ENCODE results near the gene CACNA1H.

CACNA1H gene

GRCh38 chr16:1122398-1122765 is 30.5 kb upstream of the CACNA1H start:
- no peak for DNase-seq (ENCODE audit: low read depth in 2 of 2)

DNA sequence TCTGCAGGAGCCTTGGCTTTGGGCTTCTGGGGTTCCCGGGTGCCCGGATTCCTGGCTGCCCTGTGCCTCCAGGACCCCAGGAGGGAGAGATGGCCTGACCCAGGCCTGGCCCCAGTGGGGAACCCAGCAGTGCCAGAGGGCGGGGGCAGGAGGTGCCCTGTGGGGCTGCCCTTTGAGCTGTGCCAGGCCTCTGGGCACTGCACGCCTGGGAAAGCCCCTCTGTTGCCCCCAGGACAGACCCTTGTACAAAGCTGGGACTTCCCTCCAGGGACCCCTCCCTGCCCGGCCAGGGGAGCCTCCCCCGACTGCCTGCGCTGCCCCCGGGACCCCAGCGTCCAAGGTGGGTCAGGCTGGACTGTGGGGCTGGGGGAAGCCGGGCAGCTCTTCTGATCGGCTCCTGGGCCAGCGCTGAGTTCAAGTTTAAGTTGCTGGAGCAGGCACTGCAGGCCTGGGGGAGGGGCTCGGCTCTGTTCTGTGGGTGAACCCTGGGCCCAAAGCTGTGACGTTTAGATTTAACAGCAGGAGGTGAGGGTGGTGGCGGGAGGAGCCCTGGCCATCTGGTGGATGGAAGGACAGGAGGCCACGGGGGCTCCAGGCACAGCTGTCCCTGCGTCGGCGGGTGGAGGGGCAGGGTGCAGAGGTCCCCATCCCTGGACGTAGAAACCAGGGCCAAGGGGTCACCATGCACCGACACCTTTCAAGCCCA is 29.2 kb upstream of the CACNA1H start:
- DNase-seq (ENCODE audit: low read depth in 2 of 2), result no peak

GRCh38 chr16:1124291-1124690 is 28.6 kb upstream of the CACNA1H start:
- DNase-seq (ENCODE audit: low read depth in 2 of 2), result no peak

GRCh38 chr16:1124795-1125194 is 28.1 kb upstream of the CACNA1H start:
- no peak for DNase-seq (ENCODE audit: low read depth in 2 of 2)

GRCh38 chr16:1125471-1125870 is 27.4 kb upstream of the CACNA1H start:
- DNase-seq (ENCODE audit: low read depth in 2 of 2), result no peak

DNA sequence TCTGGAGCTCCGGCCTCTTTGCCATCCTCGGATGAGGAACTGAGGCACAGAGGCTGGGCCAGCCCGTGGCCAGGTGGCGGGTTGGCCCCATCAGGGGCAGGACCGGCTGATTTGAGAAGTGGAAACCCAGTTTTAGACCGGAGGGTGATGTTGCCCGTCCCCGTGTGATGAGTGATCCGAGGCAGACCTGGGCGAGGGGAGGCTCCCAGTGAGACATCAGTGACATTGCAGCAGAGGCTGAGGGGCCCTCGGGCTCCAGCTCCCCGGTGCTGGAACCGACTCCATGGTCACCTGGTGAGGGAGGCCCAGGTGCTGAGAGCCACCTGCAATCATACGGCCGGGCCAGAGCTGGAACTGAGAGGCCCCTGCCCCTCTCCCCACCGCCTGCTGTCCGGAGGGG is 26.9 kb upstream of the CACNA1H start:
- no peak for DNase-seq (ENCODE audit: low read depth in 2 of 2)

GRCh38 chr16:1126586-1126985 is 26.3 kb upstream of the CACNA1H start:
- DNase-seq (ENCODE audit: low read depth in 2 of 2), result no peak

- no peak for DNase-seq (ENCODE audit: low read depth in 2 of 2)
Measured at GRCh38 chr16:1127101-1127500, 25.8 kb upstream of the CACNA1H start.

DNA sequence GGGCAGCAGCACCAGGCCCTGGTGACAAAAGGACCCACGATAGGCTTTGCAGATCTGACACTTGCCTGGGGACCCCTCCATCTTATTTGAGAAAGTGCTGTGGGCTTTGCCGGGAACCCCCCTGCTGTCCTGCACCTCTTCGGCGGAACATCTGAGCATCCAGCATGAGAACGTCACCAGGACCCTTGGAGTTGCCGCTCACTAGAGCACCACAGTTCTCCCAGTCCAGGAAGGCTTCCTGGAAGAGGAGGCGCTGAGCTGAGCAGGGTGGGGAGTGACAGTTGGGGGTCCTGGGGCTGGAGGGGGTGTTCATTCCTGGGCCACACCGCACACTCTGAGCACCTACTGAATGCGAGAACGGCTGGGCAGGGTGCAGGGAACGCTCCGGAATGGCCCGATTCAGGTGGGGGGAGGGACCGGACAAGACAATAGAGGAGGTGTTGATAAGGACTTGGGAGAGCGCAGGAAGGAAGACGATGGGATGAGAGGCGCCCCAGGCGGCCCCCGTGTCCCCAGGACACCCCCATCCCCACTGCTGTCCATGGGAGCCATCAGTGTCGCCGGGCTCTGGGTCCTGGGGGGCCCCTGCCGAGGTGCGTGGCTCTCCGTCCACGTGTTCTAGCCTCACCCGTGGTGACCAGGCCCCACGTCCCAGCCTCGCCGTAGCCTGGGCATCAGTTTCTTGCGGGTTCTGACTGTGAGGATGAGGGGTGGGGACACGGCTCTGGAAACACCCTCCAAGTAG is 24.8 kb upstream of the CACNA1H start:
- DNase-seq (ENCODE audit: low read depth in 2 of 2), result no peak

DNA sequence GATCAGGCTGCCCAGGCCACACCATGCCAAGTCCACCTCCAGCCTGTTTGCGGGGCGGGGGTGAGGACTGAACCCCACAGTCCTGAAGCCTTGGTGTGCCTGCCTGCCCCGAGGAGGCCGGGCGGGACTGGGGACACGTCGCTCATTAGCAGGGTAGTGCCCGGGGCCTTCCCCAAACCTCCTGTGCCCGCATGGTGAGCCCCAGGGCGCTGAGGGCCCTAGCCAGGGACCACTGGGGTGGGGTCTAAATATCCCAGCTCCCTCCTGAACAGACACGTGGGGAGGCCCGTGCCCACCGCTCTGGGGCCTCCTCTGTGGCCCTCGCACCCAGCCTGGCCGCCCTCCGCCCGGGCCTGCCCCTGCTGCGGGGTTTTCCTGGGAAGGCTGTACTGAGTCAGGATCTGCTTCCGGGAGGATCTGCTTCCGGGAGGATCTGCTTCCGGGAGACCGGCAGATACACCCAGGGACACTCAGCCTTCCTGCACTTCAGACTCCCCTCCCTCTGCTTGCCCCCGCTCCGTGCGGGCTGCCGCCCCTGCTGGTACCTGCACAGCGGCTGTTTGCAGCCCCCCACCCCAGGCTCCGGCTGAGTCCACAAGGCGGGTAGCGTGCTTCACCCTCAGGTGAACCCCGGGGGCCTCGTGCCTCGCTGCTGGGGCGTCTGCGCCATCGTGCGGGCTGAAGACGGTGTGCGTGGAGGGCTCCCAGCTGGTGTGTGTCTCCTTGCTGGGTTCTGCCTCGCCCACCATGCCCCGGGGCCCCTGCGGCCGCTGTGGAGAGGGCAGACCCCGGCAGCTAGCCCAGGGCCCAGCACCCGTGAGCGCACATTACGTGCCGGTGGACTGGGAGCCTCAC is 23.6 kb upstream of the CACNA1H start:
- no peak for DNase-seq (ENCODE audit: low read depth in 2 of 2)

DNA sequence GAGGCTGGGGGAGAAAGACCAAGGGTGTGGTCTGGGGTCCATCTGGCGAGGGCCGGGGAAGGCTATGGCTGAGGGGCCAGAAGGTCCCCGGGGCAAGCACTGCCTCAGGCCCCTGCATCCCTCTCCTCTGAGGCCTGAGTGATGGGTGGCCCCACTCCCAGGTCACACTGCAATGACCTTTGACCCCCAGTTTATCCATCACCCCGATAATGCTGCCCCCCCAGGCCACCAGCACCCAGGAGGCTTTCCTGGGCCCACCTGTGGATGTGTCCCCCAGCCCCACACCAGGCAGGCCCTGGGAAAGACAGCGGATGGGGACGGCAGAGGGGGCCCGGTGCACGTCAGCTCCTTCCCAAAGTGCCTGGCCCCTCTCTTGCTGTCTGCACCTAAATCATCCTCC is 22.5 kb upstream of the CACNA1H start:
- DNase-seq (ENCODE audit: low read depth in 2 of 2), result no peak

GRCh38 chr16:1131378-1131994 is 21.4 kb upstream of the CACNA1H start:
- DNase-seq (ENCODE audit: low read depth in 2 of 2), result no peak

GRCh38 chr16:1132431-1132830 is 20.5 kb upstream of the CACNA1H start:
- no peak for DNase-seq (ENCODE audit: low read depth in 2 of 2)

DNA sequence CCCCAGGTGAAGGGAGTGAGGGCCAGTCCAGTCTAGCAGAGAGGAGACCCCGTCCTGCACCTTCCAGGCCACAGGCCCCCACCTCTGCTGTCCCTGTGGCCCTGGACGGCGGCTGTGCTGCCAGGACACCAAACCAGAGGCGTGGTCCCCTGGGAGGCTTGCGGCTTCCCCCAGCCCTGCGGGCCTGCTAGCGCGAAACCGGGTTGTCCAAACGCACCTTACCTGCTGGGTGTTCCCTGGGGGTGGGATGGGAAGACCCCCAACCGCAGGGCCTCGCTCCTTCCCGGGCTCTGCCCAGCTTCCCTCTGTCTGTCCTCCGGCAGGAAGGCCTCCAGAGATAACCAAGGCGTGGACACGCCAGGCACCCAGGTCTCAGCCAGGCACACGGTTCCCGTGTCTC is 19.6 kb upstream of the CACNA1H start:
- no peak for DNase-seq (ENCODE audit: low read depth in 2 of 2)

DNA sequence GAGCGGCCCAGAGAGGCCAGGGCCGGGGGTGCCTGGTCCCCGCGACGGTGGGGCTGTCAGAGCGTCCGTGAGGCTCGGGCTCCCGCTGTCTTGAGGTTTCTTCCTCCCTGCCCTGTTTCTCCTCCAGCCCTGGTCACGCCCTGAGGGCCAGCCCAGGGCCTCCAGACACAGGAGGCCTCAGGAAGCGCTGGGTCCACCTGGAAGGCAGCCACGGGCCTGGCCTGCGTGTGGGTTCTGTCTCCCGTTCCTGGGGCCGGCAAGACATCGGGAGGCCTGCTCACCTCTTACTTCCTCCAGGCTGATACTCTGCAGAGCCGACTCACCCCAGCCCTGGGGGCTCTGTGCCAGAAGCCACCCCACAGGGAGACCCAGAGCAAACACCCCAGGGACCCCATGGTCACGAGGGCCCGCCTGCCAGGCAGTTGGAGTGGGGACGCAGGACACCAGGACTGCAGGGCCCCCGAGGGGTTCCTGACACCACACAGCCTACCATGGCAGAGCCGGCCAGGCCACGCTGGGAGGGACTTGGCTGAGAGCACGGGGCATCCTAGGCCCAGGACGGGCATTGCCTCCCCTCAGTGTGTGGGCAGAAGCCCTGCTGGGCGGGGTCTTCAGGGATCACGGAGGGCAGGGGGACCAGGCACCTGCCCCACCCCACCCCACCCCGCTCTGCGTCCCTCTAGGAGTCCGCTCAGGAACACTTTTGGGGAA is 18.9 kb upstream of the CACNA1H start:
- no peak for DNase-seq (ENCODE audit: low read depth in 2 of 2)

GRCh38 chr16:1134776-1135458 is 18.0 kb upstream of the CACNA1H start:
- DNase-seq (ENCODE audit: low read depth in 2 of 2), result no peak

GRCh38 chr16:1135459-1135825 is 17.5 kb upstream of the CACNA1H start:
- DNase-seq (ENCODE audit: low read depth in 2 of 2), result no peak

GRCh38 chr16:1137604-1138003 is 15.3 kb upstream of the CACNA1H start:
- no peak for DNase-seq (ENCODE audit: low read depth in 2 of 2)

DNA sequence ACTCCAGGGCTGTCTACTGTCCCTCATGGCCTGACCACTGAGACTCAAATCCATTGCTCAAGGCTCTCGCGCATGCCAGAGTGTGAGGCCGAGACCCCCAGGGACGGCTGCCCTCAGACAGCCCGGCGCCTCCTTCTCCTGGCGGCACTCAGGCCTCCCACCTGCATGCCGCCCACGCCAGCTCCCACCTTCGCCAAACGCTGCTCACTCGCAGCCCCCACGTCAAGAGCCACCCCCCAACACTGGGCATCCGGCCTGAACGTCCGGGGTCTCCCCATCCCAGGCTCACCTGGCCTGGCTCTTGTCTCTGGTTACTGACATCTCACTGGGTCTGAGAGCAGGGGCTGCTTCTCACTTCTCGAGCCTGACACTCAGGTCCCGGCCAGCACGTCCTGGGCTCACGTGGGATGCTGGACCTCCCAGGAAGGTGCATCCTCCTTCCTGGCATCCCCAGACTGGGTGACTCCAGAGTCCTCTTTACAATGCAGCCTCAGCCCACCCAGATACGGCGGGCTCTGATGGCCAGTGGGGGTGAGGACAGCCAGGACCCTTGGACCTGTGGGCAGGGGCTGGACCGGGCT is 12.2 kb upstream of the CACNA1H start:
- no peak for DNase-seq (ENCODE audit: low read depth in 2 of 2)

GRCh38 chr16:1141191-1141590 is 11.7 kb upstream of the CACNA1H start:
- no peak for DNase-seq (ENCODE audit: low read depth in 2 of 2)

GRCh38 chr16:1141716-1142115 is 11.2 kb upstream of the CACNA1H start:
- DNase-seq (ENCODE audit: low read depth in 2 of 2), result no peak

Measured in stimulated activated CD8-positive, alpha-beta memory T cell treated with anti-CD3 and anti-CD28 coated beads, Interleukin-7, amount 100 ng/mL, for 4 hours (primary cell).